ENCODE data around the gene ROS1.
A peak's percentile ranks its signal among the peaks of the same experiment; 100 is the strongest.

Gene ROS1

DNA sequence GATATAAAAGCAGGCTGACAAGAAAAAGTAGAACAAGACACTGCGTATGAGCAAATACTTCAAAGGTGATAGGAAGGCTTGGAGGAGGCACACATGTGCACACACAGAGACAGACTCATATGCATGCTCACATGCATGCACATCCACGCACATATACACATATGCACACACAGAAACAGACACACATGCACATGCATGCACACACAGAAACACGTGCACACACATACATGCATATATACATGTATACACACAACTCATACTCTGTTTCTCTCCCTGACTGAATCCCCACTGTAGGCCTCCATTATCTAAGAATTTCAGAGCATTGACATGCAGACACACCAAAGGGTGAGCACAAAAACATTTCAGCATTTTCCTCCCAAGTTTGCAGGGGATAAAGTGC is 116.7 kb downstream of the ROS1 start:
- no peak for DNase-seq (ENCODE audit: low spot score)

DNA sequence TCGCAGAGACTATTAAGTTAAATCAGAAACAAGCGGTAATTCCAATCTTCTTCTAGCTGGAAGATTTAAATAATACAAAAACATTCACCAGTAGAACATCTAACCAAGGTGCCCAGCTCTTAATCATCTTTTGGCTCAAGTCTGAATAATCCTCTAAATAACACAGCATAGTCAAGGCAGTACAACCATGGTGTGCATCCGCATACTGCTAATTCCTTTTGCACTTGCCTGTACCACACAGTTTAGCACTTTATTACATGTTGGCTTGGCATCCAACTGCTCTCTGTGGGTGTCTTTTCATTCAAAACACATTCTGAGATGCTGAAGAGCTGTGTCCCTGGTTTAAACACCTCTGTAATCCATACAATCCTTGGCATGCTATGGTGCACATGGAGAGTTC is 118.1 kb downstream of the ROS1 start:
- no peak for DNase-seq (ENCODE audit: low spot score)

DNA sequence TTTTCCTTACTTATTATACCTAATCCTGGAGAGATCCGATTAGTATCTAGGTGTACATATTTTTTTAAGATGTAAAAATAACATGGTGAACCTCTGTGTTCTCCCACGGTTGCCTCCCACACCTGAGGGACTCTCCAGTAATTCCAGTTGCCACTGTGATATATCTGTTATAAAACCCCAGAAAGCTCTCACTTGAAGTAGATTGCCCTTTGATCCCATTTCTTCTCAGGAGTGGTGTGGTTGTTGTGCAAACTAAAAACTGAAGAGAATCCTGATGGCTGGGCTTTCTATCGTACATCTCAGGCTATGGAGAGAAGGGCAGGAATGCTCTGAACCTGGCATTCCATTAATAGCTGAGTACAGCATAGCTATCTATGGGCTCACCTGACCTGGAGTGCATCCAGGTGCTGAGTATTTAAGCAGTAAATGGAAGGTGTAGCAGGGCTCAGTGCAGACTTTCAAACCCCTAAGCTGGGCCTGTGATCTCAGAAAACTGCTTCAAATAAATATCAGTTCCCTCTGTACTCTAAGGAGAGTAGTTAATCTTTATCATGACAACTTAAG is 119.4 kb downstream of the ROS1 start:
- no peak for DNase-seq (ENCODE audit: low spot score)

DNA sequence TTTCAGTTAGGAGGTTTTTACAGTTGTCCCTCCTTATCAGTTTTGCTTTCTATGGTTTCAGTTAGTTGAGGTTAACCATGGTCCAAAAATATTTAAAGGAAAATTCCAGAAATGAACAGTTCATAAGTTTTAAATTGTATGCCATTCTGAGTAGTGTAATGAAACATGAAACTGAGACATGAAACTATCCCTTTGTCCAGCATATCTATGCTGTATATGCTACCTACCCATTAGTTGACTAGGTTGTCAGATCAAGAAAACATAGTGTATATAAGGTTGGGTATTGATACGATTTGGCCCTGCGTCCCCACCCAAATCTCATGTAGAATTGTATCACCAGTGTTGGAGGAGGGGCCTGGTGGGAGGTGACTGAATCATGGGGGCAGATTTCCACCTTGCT is 121.3 kb downstream of the ROS1 start:
- no peak for DNase-seq (ENCODE audit: low spot score)

DNA sequence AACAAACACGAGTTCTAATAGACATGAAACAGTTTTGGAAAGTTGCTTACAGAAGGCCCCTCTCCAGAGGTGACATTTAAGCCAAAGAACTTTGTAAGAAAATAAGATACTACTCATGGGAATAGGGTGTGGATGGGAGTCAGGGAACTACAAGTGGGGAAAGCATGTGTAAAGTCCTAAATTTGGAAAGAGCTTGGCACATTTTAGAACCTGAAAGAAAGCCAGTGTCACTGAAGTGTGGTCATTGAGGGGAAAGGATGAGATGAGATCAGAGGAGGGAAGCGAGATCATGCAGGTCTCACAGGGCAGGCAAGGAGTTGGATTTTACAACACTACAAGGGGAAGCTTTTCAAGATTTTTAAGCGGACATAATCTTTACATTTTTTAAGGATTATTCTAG is 122.4 kb downstream of the ROS1 start:
- no peak for DNase-seq (ENCODE audit: low spot score)

DNA sequence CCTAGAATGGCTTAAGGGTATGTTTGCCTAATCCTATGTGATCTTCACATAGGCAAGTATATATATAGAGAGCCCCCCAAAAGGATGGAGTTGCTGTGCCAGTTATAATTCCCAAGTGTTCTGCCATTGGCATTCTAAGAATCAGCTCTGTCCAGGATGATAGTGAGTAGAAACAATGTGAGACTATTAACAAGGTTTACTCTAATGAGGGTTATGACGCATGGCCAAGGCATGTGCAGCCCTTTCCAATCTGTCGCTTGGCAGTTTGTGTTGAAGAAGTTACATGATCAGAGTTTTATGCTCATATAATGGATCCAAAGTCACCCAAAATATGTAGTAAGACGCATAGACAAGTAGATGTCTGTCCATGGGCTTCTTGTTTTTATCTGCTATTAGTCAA is 126.8 kb downstream of the ROS1 start:
- no peak for DNase-seq (ENCODE audit: low spot score)

DNA sequence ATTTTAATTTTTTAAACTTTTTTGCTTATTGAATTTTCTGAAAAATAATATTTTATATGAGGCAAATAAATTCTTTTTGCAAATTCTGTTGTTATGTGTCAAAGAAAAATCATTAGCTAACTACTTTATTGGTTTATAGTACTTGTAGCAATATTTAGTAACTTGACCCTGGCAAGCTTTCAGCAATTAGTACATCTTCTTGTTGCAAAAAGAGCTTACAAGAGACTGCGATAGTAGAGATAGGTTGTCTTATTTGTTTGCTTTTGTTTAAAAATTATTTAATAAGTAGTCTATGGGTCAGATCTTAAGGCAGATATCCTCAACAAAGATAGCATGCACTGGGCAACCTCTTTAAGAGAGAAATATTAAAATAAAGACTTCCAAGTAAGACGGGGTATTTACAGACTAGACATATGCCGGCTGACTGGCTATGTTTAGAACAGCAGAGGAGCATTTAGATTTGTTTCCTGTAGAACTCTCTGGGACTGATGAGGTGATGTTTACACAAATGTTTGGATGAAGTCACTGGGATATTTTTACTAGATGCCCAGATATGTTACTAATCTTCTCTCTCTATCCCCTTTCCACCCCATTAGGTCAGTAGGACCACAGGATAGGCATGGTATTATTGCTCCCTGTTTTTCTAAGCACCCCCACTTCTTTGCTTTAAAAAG is 135.4 kb downstream of the ROS1 start:
- DNase-seq (ENCODE audit: low spot score), result no peak

DNA sequence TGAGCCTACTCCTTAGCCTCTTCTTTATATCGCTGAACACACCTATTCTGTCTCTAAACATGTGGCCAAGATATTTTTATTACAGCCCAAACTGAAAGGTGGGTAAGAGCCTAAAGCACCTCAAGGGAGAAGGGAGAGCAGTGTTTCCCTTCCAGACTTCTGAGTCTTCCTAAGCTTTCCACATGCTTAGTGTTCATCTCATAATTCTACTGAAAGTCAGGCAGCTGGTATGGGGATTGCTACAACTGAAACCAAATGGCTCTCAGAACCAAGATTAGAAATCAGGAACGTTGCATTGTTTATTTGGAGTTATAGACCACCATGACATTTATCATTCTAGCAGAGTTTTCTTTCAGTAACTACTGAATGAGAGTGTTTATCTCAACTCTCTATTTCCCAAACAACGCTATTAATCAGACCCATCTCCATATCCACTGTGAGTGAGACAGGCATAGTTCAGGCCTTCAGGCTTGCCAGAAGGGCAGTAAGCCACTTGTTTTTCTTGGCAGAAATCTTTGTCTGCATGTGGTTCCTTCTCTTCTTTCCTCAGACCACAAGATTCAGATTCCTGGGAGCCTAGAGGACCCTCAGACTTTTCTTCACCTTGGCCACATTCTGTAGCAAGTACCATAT is 137.5 kb downstream of the ROS1 start:
- no peak for DNase-seq (ENCODE audit: low spot score)

DNA sequence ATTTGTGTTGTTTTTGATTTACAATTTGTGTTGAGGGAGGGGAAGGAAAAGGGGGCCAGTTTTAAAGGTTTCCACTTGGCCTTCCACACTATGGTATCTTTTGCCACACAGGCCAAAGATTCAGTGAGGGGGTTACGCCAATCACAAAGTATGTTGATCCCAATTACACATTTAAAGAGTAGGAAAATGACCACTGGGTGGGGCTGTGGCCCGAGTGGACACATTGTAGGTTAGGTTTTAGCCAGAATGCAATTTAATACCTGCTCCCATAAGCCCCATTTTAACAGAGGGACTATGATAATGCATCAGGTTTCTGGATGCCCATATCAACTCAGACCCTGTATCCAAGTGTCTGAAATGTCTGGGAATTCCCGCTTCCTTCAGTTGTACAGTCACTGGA is 144.8 kb downstream of the ROS1 start:
- no peak for DNase-seq (ENCODE audit: low spot score)

DNA sequence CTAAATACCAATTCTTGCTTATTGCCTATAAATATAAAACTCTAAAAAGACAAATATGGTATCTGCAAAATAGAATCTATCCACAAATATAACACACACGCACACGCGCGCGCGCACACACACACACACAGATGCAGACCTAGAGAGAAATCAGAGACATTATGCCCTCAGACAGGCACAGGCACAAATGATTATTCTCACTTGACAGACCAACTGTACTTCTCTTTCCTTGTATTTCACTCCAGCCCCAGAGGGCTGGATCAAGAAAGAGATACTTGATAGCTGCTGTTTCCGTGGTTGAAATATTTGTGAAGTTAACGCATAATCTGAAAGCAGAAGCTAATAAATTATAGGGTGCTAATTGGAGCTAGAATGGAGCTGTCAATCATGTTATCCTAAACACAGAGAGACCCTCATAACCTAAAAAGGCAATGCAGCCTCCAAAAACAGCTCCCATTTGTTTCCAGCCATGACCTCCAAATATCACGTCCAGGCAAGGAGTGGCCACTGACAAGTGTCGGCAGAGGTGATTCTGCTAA is 148.9 kb downstream of the ROS1 start:
- no peak for DNase-seq (ENCODE audit: low spot score)

DNA sequence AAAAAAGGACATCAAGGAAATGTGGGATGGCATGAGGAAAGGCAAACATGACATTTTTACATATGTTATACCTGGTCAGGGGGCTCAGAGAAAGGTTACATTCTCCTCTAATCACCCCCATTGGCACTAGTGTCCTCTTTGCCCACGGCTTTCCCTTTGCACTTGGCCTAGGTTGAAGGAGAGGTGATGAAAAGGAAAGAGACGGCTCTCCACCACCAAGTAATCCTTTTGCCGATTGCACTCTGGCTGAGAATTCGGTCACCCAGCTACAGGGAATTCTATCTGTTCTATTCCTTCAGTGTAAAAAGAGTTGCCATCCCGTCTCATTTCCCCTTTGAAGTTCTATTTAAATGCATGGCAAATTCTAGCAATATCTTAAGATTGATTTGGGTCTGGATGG is 150.0 kb downstream of the ROS1 start:
- no peak for DNase-seq (ENCODE audit: low spot score)

DNA sequence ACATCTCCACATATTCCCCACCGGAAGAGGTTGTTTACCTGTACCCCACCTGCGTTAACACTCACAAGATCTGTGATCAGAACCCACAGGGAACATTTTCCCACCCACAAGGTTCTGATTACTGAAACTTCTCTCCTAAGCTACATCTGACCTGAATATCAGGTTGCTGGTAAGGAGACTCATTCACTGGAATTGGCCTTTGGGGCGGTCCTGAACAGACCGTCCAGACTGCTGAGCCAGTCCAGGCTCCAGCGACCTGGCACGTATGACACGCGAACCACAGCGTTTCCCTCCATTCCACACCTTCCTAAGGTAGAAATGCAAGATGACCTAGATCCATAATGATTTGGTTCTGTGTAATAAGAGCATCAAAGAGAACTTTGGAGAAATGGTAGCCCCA is 150.5 kb downstream of the ROS1 start:
- DNase-seq (ENCODE audit: low spot score), result no peak

DNA sequence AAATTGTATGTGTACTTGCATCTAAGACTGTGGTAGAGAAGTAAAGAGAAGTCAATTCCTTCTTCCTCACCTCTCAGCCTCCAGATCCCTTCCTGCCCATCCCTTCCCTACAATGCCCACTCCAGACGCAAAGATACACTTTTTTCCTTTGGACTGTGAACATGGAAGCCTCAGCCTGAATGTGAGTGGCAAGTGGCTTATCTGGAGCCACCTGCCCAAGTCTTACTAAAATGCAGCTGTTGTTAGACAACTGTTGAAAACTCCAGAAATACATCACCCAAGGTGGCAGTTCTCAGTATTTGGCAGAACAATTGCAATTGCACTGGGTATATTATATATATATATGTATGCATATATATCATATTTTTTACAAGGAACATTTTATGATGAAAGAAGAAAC is 152.9 kb downstream of the ROS1 start:
- DNase-seq (ENCODE audit: low spot score), result no peak

DNA sequence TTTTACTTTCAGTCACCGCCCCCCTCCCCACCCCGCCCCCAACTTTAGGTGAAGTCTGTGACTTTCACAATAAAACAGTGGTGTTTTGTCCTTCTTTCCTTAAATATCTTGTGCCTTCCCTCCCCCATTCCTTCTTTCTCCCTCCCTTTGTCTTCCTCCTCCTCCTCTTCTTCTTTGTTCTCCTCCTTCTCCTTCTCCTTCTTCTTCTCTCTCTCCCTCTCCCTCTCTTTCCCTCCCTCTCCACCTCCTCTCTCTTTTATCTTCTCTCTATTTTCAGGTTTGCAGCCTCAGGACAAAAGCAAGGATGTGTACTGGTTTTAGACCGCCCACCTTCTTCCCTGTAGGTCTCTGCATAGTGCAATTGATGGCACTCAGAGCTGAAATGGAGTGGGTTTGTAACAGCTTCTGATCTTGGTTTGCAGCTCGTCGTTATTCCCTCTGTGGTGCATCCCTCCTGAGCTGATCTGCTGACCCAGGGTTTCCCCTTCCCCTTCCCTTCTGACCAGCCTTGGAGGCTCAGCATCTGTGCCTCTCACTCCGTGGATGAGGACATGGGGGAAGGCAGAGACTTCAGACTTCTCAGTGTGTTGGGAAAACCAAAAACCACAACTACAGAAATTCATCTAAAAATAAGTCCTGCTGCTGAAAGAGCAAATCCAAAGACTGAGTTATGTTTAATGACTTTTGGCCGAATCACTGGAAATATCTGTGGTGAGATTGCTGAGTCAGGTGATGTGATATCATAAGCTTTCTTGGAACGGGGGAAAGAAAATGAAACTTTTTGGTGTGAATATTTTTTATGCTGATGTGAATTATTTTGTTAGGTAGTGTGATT is 153.5 kb downstream of the ROS1 start:
- DNase-seq (ENCODE audit: low spot score), result no peak

DNA sequence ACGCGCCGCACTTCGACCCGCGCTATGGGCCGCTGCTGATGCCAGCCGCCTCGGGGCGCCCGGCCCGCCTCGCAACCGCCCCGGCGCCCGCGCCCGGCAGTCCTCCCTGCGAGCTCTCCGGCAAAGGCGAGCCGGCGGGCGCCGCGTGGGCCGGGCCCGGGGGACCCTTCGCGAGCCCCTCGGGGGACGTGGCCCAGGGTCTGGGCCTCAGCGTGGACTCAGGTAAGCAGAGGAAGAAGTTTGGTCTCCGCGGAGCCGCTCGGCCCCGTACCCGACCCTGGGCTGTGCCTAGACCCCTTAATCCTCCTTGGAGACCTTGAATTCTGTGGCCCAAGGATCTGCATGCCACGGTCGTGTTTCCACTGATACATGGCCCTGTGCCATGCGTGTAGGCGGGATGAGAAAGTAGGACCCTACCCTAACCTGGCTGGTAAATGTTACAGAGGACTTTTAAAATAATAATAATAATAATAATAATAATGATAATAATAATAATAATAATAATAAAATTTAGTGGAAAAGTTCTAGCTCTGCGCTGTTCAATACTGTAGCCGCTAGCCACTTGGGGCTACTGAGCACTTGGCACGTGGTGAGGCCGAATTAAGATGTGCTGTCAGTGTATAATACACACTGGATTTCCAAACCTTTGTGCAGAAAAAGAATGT is 154.8 kb downstream of the ROS1 start:
- DNase-seq (ENCODE audit: low spot score), result no peak

DNA sequence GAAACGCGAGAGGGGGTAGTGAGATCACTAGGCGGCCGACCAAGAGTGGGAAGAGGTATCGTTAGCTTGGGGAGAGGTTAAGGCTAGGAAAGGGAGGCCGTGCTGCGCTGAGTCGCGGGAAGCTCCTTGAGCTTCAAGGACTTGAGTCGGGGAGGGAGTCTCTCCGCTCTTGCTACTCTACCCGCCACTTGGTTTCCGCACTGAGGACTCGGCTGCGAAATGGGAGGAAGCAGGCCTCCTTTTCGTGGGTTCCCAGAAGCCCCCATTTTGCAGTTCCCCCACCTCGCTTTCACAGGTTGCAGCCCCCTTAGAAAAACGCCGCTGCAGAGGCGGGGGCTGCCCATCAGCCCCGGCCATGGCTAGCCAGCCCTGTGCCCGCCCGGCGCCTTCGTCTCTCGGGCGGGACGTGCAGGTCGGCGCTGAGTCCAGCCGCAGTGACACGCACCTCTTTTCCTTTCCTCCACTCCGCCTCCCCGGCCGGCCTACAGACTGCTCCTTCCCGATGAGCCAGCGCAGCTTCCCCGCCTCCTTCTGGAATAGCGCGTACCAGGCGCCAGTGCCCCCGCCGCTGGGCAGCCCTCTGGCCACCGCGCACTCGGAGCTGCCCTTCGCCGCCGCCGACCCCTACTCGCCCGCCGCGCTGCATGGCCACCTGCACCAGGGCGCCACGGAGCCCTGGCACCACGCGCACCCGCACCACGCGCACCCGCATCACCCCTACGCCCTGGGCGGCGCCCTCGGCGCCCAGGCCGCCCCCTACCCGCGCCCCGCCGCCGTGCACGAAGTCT is 155.5 kb downstream of the ROS1 start:
- peak; percentile 70 for DNase-seq (ENCODE audit: low spot score)

DNA sequence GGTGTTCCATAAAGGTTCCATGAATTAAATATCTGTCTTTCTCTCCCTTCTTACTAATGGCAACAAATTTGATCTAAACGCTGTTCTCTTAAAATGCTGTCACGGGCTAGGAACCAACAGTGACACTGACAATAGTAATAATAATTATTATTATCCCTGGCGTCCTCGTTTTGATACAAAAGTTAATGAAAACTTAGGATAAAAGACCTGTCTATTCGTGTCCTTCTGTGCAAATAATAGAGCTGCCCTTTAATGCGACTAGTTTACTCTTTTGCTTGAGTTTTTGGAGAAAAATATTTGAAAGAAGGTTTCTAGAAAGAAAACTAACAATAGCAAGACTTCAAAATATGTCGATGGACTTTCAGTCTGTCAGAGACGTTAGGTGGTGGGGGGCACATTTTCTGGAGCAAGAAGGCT is 156.1 kb downstream of the ROS1 start:
- no peak for DNase-seq (ENCODE audit: low spot score)

DNA sequence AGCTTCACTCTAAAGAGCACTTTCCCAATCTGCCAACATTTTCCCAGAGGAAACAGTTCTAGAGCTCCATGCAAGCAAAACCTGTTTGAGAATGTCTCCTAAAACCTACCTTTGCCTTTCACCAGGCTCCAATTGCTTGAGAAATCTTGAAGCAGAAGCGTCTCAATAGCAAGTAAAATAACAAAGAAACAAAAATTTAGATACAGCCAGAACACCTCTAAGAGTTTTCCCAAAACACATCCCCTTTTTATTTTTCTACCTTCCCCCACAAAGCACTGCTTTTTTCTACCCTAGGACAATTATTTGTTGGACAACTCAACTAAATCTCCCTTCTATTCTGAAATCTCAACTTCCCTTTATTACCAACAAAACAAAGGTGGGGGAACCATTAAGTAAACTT is 156.8 kb downstream of the ROS1 start:
- no peak for DNase-seq (ENCODE audit: low spot score)

DNA sequence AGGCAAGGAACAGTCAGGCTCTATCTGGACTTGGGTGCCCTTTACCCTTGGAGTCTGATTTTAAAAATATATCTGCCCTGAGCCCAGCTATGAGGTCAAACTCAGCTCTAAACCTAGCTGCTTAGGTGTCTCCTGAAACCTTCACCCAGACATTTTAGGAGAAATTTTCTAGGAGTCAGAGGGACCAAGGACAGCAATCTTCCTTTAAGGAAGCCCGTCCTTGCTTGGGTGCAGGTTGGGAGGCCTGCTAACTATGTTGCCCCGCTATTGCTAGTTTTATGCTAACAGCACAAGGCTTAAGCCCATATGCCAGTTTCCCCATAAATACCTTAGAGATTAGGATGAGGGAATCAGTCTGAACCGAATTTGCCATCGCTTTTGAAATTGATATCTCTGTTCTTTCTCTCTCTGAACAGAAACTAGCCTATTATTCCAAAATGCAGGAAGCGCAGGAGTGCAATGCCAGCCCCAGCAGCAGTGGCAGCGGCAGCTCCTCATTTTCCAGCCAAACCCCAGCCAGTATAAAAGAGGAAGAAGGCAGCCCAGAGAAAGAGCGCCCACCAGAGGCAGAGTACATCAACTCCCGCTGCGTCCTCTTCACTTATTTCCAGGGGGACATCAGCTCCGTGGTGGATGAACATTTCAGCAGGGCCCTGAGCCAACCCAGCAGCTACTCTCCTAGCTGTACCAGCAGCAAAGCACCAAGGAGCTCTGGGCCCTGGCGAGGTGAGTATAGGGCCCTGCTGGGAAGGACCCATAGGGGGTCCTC is 157.8 kb downstream of the ROS1 start:
- DNase-seq (ENCODE audit: low spot score), result peak; percentile 69

DNA sequence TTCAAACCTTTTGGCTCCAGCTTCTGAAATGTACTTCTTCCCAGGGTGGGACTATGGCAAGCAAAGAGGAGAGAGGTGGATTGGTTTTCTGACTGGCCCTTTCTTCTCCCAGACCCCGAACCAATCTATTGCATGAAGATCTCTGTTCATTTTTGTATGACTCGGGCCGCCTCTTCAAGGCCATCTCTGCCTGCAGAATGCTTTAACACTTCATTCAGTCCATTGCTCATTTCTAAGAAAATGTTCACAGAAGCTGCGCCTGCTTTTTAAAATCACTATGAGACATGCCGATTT is 158.7 kb downstream of the ROS1 start:
- no peak for DNase-seq (ENCODE audit: low spot score)

Data from ecto neural progenitor cell (in vitro differentiated cells).